Measurements from ENCODE around the gene TRIM41. TPM values are rescaled to one million over a fixed set of nuclear protein-coding genes. Genes with fewer than 3 reads are reported as not detected.

TRIM41 gene
- total and polyA plus RNA-seq, 2 of the 13 experiments (the other 11 are each of a cell fraction or from before 2014, with no cell fraction given) = 10.2 to 16.7 TPM

- no peak; the same call in 1 of the 2 replicates for TF ChIP-seq HBP1 (CRISPR knock-in tag; IDR thresholded peaks at IDR 0.05; ENCODE audit: low read depth)
- no peak for TF ChIP-seq ZNF557 (CRISPR knock-in tag; IDR thresholded peaks at IDR 0.05)
- no peak for TF ChIP-seq PATZ1 (CRISPR knock-in tag; IDR thresholded peaks at IDR 0.05)
- TF ChIP-seq POLR2G (IDR thresholded peaks at IDR 0.05; ENCODE audit: low read depth, low read length) = peak; percentile 70
- no peak for TF ChIP-seq ARID2 (CRISPR knock-in tag; IDR thresholded peaks at IDR 0.05; ENCODE audit: borderline replicate concordance)
- TF ChIP-seq NFRKB (IDR thresholded peaks at IDR 0.05) = no peak
- TF ChIP-seq KLF15 (CRISPR knock-in tag; IDR thresholded peaks at IDR 0.05; ENCODE audit: borderline replicate concordance) = peak; percentile 52; the same call in 1 of the 2 replicates
- TF ChIP-seq ZNF414 (CRISPR knock-in tag; IDR thresholded peaks at IDR 0.05) = peak; percentile 35; the same call in 1 of the 2 replicates
- TF ChIP-seq, protein P1, sequence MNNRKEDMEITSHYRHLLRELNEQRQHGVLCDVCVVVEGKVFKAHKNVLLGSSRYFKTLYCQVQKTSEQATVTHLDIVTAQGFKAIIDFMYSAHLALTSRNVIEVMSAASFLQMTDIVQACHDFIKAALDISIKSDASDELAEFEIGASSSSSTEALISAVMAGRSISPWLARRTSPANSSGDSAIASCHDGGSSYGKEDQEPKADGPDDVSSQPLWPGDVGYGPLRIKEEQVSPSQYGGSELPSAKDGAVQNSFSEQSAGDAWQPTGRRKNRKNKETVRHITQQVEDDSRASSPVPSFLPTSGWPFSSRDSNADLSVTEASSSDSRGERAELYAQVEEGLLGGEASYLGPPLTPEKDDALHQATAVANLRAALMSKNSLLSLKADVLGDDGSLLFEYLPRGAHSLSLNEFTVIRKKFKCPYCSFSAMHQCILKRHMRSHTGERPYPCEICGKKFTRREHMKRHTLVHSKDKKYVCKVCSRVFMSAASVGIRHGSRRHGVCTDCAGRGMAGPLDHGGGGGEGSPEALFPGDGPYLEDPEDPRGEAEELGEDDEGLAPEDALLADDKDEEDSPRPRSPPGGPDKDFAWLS (CRISPR knock-in tag; IDR thresholded peaks at IDR 0.05; ENCODE audit: borderline replicate concordance) = peak; percentile 60; the same call in 1 of the 2 replicates
- peak; percentile 95 for TF ChIP-seq ZNF777 (CRISPR knock-in tag; IDR thresholded peaks at IDR 0.05)
- no peak for TF ChIP-seq JDP2 (CRISPR knock-in tag; IDR thresholded peaks at IDR 0.05; ENCODE audit: borderline replicate concordance)
- TF ChIP-seq ZNF552 (CRISPR knock-in tag; IDR thresholded peaks at IDR 0.05; ENCODE audit: borderline replicate concordance) = no peak
- TF ChIP-seq, protein P2, sequence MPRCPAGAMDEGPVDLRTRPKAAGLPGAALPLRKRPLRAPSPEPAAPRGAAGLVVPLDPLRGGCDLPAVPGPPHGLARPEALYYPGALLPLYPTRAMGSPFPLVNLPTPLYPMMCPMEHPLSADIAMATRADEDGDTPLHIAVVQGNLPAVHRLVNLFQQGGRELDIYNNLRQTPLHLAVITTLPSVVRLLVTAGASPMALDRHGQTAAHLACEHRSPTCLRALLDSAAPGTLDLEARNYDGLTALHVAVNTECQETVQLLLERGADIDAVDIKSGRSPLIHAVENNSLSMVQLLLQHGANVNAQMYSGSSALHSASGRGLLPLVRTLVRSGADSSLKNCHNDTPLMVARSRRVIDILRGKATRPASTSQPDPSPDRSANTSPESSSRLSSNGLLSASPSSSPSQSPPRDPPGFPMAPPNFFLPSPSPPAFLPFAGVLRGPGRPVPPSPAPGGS (CRISPR knock-in tag; IDR thresholded peaks at IDR 0.05) = peak; percentile 83; the same call in 1 of the 2 replicates
- 0 out of 2 replicates have a peak, but pooled peaks have one; percentile 8 for TF ChIP-seq ZNF790 (CRISPR knock-in tag; IDR thresholded peaks at IDR 0.05; ENCODE audit: borderline replicate concordance)
- TF ChIP-seq SIN3A (IDR thresholded peaks at IDR 0.05; ENCODE audit: borderline replicate concordance, low read depth, low read length) = no peak
- TF ChIP-seq ZBTB43 (CRISPR knock-in tag; conservative IDR thresholded peaks at IDR 0.05) = 0 out of 2 replicates have a peak, but pooled peaks have one; percentile 64
- TF ChIP-seq SMAD3 (CRISPR knock-in tag; IDR thresholded peaks at IDR 0.05) = no peak
- TF ChIP-seq GATAD1 (CRISPR knock-in tag; IDR thresholded peaks at IDR 0.05) = peak; percentile 61; the same call in 1 of the 2 replicates
- TF ChIP-seq ZNF841 (CRISPR knock-in tag; IDR thresholded peaks at IDR 0.05; ENCODE audit: borderline replicate concordance) = no peak
- TF ChIP-seq KMT2A (CRISPR knock-in tag; IDR thresholded peaks at IDR 0.05) = no peak; the same call in 1 of the 2 replicates
These were observed 38.4 kb downstream of the TRIM41 start (continued) for GRCh38 chr5:181261320-181262049.
